ENCODE data around the gene HMGN4.
A peak's percentile ranks its signal among the peaks of the same experiment; 100 is the strongest.

HMGN4 gene

DNA sequence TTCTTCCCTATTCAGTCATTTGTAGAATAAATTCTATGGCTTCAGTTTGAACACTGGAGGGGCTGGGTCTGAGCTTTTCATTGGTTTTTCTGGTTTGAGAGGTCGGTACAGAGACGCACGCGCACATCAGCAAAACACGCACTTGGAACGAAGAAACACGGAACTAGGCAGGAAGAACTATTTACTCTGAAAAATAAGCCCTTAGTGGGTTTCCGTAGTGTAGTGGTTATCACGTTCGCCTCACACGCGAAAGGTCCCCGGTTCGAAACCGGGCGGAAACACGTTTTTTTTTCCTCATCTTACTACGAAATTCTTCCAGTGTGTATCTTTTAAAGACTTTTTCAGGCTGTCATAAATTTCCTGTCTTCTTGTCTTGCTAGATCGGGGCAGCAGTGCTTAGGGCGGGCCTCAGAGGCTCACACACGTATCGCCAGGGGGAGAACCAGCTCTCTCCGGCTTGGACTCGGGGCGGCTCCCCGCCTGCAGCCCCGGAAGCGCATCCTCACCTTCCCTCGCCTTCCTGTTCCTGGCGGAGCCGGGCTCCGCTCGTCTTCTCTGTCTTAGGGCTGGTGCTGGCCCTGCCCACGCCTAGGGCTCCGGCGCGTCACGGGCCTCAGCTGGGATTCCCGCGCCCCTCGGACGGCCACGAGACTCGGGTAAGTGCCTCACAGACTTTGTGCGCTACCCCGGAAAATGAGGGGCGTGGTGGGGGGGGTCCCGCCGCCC, at the start of gene HMGN4:
HMGN4 (plus strand) TSS at position 521 of the 726 bp plus-strand sequence. CDS start 6,841 bp downstream, outside the sequence.
- DNase-seq (ENCODE audit: extremely low spot score), result peak; percentile 72
- CTCF ChIA-PET, result interaction anchor here (0.8 to 1.1 kb wide), 4 partner anchors 14 to 287 kb away, joined by 3 to 4 read pairs (median 3); a partner anchor contains a TSS
- TF ChIP-seq, protein P1, sequence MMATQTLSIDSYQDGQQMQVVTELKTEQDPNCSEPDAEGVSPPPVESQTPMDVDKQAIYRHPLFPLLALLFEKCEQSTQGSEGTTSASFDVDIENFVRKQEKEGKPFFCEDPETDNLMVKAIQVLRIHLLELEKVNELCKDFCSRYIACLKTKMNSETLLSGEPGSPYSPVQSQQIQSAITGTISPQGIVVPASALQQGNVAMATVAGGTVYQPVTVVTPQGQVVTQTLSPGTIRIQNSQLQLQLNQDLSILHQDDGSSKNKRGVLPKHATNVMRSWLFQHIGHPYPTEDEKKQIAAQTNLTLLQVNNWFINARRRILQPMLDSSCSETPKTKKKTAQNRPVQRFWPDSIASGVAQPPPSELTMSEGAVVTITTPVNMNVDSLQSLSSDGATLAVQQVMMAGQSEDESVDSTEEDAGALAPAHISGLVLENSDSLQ (IDR thresholded peaks at IDR 0.05), result no peak
- TF ChIP-seq L3MBTL2 (conservative IDR thresholded peaks at IDR 0.05) (peak; percentile 27; the same call in 1 of the 2 replicates), FOXK2 (IDR thresholded peaks at IDR 0.05) (no peak), NFRKB (IDR thresholded peaks at IDR 0.05) (no peak), HDGF (IDR thresholded peaks at IDR 0.05; ENCODE audit: borderline replicate concordance) (no peak), SP1 (IDR thresholded peaks at IDR 0.05) (no peak), SUZ12 (IDR thresholded peaks at IDR 0.05) (no peak), LEF1 (IDR thresholded peaks at IDR 0.05; ENCODE audit: borderline replicate concordance) (no peak), FOXA1 (IDR thresholded peaks at IDR 0.05) (no peak), ZNF384 (IDR thresholded peaks at IDR 0.05) (peak; percentile 89), CTBP1 (IDR thresholded peaks at IDR 0.05; ENCODE audit: borderline replicate concordance) (peak; percentile 15; the same call in 1 of the 2 replicates), ARNT (IDR thresholded peaks at IDR 0.05) (no peak), TARDBP (IDR thresholded peaks at IDR 0.05) (no peak), BHLHE40 (IDR thresholded peaks at IDR 0.05; ENCODE audit: borderline replicate concordance) (no peak), FOXM1 (IDR thresholded peaks at IDR 0.05; ENCODE audit: borderline replicate concordance) (no peak), ELF4 (IDR thresholded peaks at IDR 0.05) (peak; percentile 63)
- POLR2A ChIA-PET, result interaction anchor here (0.7 to 4.0 kb wide), 26 partner anchors 10 to 609 kb away, joined by 3 to 45 read pairs (median 6); partner anchors contain the start of gene BTN2A1

DNA sequence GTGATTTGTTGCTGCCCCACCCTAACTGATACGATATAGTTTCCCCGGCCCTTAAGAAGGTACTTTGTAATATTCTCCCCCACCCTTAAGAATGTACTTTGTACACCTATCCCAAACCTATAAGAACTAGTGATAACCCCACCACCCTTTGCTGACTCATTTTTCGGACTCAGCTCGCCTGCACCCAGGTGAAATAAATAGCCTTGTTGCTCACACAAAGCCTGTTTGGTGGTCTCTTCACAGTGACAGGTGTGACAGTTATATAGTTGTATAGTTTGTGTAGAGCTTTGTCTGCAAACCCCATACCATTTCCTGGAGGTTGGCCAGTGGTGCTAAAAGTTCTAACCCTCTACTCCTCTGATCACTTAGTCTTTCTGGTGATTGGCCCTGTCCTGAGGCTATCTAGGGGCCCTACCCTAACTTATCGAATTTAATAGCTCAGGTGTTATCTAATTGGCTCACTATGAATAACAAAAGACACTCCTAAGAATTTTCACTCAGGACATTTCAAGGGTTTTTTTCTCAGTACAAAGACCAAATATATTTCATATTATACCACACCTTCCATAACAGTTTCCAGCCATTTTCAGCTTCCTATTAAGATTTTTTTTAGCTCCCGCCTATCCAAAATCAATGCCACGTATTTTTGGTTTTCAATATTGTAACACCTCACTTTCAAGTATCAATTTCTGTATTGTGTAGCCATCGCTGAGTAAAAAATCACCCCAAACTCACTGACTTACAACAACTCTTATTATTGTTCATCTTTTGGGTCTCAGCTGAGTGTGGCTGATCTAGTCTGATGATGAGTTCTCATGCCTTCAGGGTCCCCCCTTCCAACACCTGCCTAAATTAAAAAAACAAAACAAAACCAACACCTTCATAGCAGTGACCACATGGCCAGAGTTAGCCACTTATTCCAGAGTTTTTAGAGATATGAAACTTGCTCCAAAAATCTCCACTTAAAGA, 47.9 kb upstream of the HMGN4 start:
- TF ChIP-seq SUZ12 (IDR thresholded peaks at IDR 0.05), result no peak
- no peak for TF ChIP-seq FOXA1 (IDR thresholded peaks at IDR 0.05)
- TF ChIP-seq ELF4 (IDR thresholded peaks at IDR 0.05), result no peak
- TF ChIP-seq FOXK2 (IDR thresholded peaks at IDR 0.05), result no peak
- TF ChIP-seq, protein P1 (IDR thresholded peaks at IDR 0.05), result no peak
- no peak for TF ChIP-seq FOXM1 (IDR thresholded peaks at IDR 0.05; ENCODE audit: borderline replicate concordance)
- TF ChIP-seq NFRKB (IDR thresholded peaks at IDR 0.05), result no peak
- TF ChIP-seq ARNT (IDR thresholded peaks at IDR 0.05), result no peak
- TF ChIP-seq CTBP1 (IDR thresholded peaks at IDR 0.05; ENCODE audit: borderline replicate concordance), result no peak
- no peak for TF ChIP-seq ZNF384 (IDR thresholded peaks at IDR 0.05)
- no peak for TF ChIP-seq TARDBP (IDR thresholded peaks at IDR 0.05)
- TF ChIP-seq HDGF (IDR thresholded peaks at IDR 0.05; ENCODE audit: borderline replicate concordance), result no peak
- no peak for TF ChIP-seq SP1 (IDR thresholded peaks at IDR 0.05)
- TF ChIP-seq BHLHE40 (IDR thresholded peaks at IDR 0.05; ENCODE audit: borderline replicate concordance), result no peak
- DNase-seq (ENCODE audit: extremely low spot score), result no peak
- CTCF ChIA-PET, result no interaction called here
- POLR2A ChIA-PET, result interaction anchor here (1.2 kb wide), 1 partner anchor 16 kb away, joined by 6 read pairs; no protein-coding TSS in a partner anchor

DNA sequence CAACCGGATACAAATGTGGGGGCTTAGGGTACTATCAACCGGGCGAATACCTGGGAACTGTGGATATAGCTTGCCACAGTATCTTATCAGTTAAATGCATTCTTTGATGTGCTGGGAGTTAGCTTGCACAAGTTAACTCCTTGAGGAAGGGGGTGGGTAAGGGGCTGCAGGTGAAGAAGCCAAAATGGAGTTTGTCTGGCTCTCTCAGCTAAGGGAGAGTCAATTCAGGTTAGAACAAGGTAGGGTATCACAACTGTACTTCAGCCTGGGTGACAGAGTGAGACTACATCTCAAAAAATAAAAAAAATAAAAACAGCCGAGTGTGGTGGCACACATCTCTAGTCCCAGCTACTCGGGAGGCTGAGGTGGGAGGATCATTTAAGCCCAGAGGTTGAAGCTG, 46.6 kb upstream of the HMGN4 start:
- ChIA-PET CTCF (no interaction called here), POLR2A (no interaction called here)
- DNase-seq (ENCODE audit: extremely low spot score), result no peak
- TF ChIP-seq ZNF384 (IDR thresholded peaks at IDR 0.05) (no peak), SUZ12 (IDR thresholded peaks at IDR 0.05) (no peak), SP1 (IDR thresholded peaks at IDR 0.05) (no peak), FOXM1 (IDR thresholded peaks at IDR 0.05; ENCODE audit: borderline replicate concordance) (no peak), L3MBTL2 (conservative IDR thresholded peaks at IDR 0.05) (no peak), NFRKB (IDR thresholded peaks at IDR 0.05) (no peak), CTBP1 (IDR thresholded peaks at IDR 0.05; ENCODE audit: borderline replicate concordance) (no peak), TARDBP (IDR thresholded peaks at IDR 0.05) (no peak), FOXK2 (IDR thresholded peaks at IDR 0.05) (no peak), FOXA1 (IDR thresholded peaks at IDR 0.05) (no peak), HDGF (IDR thresholded peaks at IDR 0.05; ENCODE audit: borderline replicate concordance) (no peak)

DNA sequence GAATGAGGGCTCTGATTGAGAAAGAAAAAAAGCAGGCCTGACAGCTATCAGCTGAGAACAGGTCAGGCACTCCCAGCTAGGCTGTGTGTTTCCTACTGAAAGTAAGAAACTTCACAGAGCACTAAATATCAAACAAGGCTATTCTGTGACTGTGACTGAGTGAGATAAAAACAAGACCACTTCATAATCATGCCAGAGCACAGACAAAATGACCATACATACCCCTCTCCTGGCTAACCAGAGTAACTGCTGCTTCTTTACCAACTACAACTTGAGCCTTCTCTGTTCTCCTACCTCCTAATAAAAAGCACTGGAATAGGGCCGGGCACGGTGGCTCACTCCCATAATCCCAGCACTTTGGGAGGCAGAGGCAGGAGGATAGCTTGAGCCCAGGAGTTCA, 44.9 kb upstream of the HMGN4 start:
- CTCF ChIA-PET, result no interaction called here
- DNase-seq (ENCODE audit: extremely low spot score), result peak; percentile 27

More for the DNA sequence above, 44.9 kb upstream of the HMGN4 start:
- POLR2A ChIA-PET, result interaction anchor here (0.7 kb wide), 1 partner anchor 148 kb away, joined by 3 read pairs; no protein-coding TSS in a partner anchor
- TF ChIP-seq ARNT (IDR thresholded peaks at IDR 0.05) (no peak), L3MBTL2 (conservative IDR thresholded peaks at IDR 0.05) (no peak), FOXA1 (IDR thresholded peaks at IDR 0.05) (no peak), LEF1 (IDR thresholded peaks at IDR 0.05; ENCODE audit: borderline replicate concordance) (no peak), FOXM1 (IDR thresholded peaks at IDR 0.05; ENCODE audit: borderline replicate concordance) (no peak), ZNF384 (IDR thresholded peaks at IDR 0.05) (no peak), FOXK2 (IDR thresholded peaks at IDR 0.05) (no peak), SP1 (IDR thresholded peaks at IDR 0.05) (no peak), SUZ12 (IDR thresholded peaks at IDR 0.05) (no peak), HDGF (IDR thresholded peaks at IDR 0.05; ENCODE audit: borderline replicate concordance) (no peak)
- TF ChIP-seq, protein P1 (IDR thresholded peaks at IDR 0.05), result no peak
